GM23338 (cell line): ENCODE data around the gene ZNF224.

Experiments
- CREB1 ChIP-seq: fragments of 250-450 bp; sonication (Bioruptor Pico); IDR thresholded peaks from 2 replicates; pipeline ENCODE4 v1.5.0; 2020; ENCODE audit warnings: low read depth, mild to moderate bottlenecking, moderate library complexity
- ETS1 ChIP-seq: IDR thresholded peaks from 2 replicates; pipeline ENCODE4 v1.6.1; 2016; ENCODE audit warnings: antibody characterized with exemption
- EZH2 ChIP-seq: fragments of 200-600 bp; sonication (generic); IDR thresholded peaks from one replicate; pipeline ENCODE4 v1.8.0; 2017; ENCODE audit warnings: antibody characterized with exemption, mild to moderate bottlenecking, low read depth; ENCODE audit not compliant: unreplicated experiment
- JUNB ChIP-seq: IDR thresholded peaks from one replicate; pipeline ENCODE4 v1.6.1; 2016; ENCODE audit warnings: antibody characterized with exemption; ENCODE audit not compliant: unreplicated experiment
- POLR2AphosphoS5 ChIP-seq: IDR thresholded peaks from 2 replicates; pipeline ENCODE4 v1.6.1; 2016; ENCODE audit warnings: antibody characterized with exemption, low read depth
- TF ChIP-seq, protein P1 (sequence below), 2 experiments: fragments of 200-600 bp in 1 of 2; sonication (generic) in 1 of 2; conservative IDR thresholded peaks; 2 replicates each; pipeline versions ENCODE4 v1.5.1 to v1.6.1; 2016 to 2017; ENCODE audit warnings: antibody characterized with exemption in 2 of 2, low read depth in 2 of 2, mild to moderate bottlenecking in 2 of 2, moderate library complexity in 1 of 2
- TF ChIP-seq, protein P2 (sequence below): IDR thresholded peaks from one replicate; pipeline ENCODE4 v1.6.1; 2018; ENCODE audit warnings: antibody characterized with exemption; ENCODE audit not compliant: unreplicated experiment

- TF ChIP-seq, protein P1, sequence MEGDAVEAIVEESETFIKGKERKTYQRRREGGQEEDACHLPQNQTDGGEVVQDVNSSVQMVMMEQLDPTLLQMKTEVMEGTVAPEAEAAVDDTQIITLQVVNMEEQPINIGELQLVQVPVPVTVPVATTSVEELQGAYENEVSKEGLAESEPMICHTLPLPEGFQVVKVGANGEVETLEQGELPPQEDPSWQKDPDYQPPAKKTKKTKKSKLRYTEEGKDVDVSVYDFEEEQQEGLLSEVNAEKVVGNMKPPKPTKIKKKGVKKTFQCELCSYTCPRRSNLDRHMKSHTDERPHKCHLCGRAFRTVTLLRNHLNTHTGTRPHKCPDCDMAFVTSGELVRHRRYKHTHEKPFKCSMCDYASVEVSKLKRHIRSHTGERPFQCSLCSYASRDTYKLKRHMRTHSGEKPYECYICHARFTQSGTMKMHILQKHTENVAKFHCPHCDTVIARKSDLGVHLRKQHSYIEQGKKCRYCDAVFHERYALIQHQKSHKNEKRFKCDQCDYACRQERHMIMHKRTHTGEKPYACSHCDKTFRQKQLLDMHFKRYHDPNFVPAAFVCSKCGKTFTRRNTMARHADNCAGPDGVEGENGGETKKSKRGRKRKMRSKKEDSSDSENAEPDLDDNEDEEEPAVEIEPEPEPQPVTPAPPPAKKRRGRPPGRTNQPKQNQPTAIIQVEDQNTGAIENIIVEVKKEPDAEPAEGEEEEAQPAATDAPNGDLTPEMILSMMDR (conservative IDR thresholded peaks at IDR 0.05; ENCODE audit: low read depth in 2 of 2) = no peak
- no peak for TF ChIP-seq JUNB
- TF ChIP-seq POLR2AphosphoS5 = peak; percentile 81
- no peak for TF ChIP-seq EZH2
- TF ChIP-seq, protein P2, sequence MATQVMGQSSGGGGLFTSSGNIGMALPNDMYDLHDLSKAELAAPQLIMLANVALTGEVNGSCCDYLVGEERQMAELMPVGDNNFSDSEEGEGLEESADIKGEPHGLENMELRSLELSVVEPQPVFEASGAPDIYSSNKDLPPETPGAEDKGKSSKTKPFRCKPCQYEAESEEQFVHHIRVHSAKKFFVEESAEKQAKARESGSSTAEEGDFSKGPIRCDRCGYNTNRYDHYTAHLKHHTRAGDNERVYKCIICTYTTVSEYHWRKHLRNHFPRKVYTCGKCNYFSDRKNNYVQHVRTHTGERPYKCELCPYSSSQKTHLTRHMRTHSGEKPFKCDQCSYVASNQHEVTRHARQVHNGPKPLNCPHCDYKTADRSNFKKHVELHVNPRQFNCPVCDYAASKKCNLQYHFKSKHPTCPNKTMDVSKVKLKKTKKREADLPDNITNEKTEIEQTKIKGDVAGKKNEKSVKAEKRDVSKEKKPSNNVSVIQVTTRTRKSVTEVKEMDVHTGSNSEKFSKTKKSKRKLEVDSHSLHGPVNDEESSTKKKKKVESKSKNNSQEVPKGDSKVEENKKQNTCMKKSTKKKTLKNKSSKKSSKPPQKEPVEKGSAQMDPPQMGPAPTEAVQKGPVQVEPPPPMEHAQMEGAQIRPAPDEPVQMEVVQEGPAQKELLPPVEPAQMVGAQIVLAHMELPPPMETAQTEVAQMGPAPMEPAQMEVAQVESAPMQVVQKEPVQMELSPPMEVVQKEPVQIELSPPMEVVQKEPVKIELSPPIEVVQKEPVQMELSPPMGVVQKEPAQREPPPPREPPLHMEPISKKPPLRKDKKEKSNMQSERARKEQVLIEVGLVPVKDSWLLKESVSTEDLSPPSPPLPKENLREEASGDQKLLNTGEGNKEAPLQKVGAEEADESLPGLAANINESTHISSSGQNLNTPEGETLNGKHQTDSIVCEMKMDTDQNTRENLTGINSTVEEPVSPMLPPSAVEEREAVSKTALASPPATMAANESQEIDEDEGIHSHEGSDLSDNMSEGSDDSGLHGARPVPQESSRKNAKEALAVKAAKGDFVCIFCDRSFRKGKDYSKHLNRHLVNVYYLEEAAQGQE = no peak
- peak; percentile 99 for TF ChIP-seq ETS1
- peak; percentile 53 for TF ChIP-seq CREB1 (CRISPR knock-in tag)
Observed at GRCh38 chr19:44051650-44052402, 42.3 kb upstream of the ZNF224 start, which contains the start of gene ZNF223.
